Hepatocyte (in vitro differentiated cells): ENCODE data around the gene PKN2. TPM values are rescaled to one million over a fixed set of nuclear protein-coding genes. Genes with fewer than 3 reads are reported as not detected.
"Not testable (repeated sequence)": the region's sequence is repeated elsewhere in the genome, so short reads cannot be mapped to it uniquely, and the experiment has no call there.

Source experiments
- DNase-seq: peaks from one replicate; pipeline ENCODE4 v3.0.0-alpha.2; 2016; ENCODE audit warnings: low spot score
- H2AFZ ChIP-seq: fragments of 200-600 bp; sonication (generic); 2 replicates; pipeline ENCODE4 v1.6.0; 2016; ENCODE audit warnings: antibody characterized with exemption, mild to moderate bottlenecking
- H3K27ac ChIP-seq: fragments of 200-600 bp; sonication (generic); 2 replicates; pipeline ENCODE4 v1.5.1; 2016; ENCODE audit warnings: mild to moderate bottlenecking
- H3K27me3 ChIP-seq: fragments of 200-600 bp; sonication (generic); 2 replicates; pipeline ENCODE4 v1.6.1; 2016
- H3K36me3 ChIP-seq: fragments of 200-600 bp; sonication (generic); replicated peaks from 2 replicates; pipeline ENCODE4 v1.5.1; 2016; ENCODE audit warnings: low read depth; ENCODE audit not compliant: insufficient read depth
- H3K4me1 ChIP-seq: fragments of 200-600 bp; sonication (generic); 2 replicates; pipeline ENCODE4 v1.5.1; 2016; ENCODE audit warnings: mild to moderate bottlenecking, moderate library complexity; ENCODE audit not compliant: insufficient read depth
- H3K4me2 ChIP-seq: fragments of 200-600 bp; sonication (generic); 2 replicates; pipeline ENCODE4 v1.6.0; 2016
- H3K4me3 ChIP-seq: fragments of 200-600 bp; sonication (generic); 2 replicates; pipeline ENCODE4 v1.5.1; 2016; ENCODE audit warnings: mild to moderate bottlenecking
- H3K79me2 ChIP-seq: fragments of 200-600 bp; sonication (generic); 2 replicates; pipeline ENCODE4 v1.6.0; 2017; ENCODE audit warnings: mild to moderate bottlenecking
- H3K9me2 ChIP-seq: fragments of 200-600 bp; sonication (generic); replicated peaks from 2 replicates; pipeline ENCODE4 v1.6.0; 2017; ENCODE audit warnings: mild to moderate bottlenecking; ENCODE audit not compliant: insufficient read depth
- H3K9me3 ChIP-seq: fragments of 200-600 bp; sonication (generic); 2 replicates; pipeline ENCODE4 v1.5.1; 2016; ENCODE audit warnings: low read depth, mild to moderate bottlenecking
- H4K20me1 ChIP-seq: fragments of 200-600 bp; sonication (generic); 2 replicates; pipeline ENCODE4 v1.6.0; 2016; ENCODE audit warnings: mild to moderate bottlenecking; ENCODE audit not compliant: insufficient read depth, poor library complexity, severe bottlenecking
- CTCF ChIP-seq: fragments of 200-600 bp; sonication (generic); IDR thresholded peaks from 2 replicates; pipeline ENCODE4 v1.5.1; 2016; ENCODE audit warnings: antibody characterized with exemption, mild to moderate bottlenecking; ENCODE audit not compliant: poor library complexity
- EZH2 ChIP-seq: fragments of 200-600 bp; sonication (generic); IDR thresholded peaks from 2 replicates; pipeline ENCODE4 v1.6.1; 2016; ENCODE audit warnings: antibody characterized with exemption, mild to moderate bottlenecking, borderline replicate concordance
- EZH2phosphoT487 ChIP-seq: fragments of 200-600 bp; sonication (generic); IDR thresholded peaks from one replicate; pipeline ENCODE4 v1.6.1; 2018; ENCODE audit warnings: antibody characterized with exemption, mild to moderate bottlenecking, low read depth, moderate library complexity; ENCODE audit not compliant: unreplicated experiment, severe bottlenecking
- WGBS: methylation state at CpG from one replicate; pipeline ENCODE4 v1.1.6; 2016; ENCODE audit warnings: low lambda C conversion rate; ENCODE audit errors: missing lambda C conversion rate; 5-methylcytosine and 5-hydroxymethylcytosine counted together
- polyA plus RNA-seq: library from polyadenylated mRNA; unstranded; fragments of >200 nt; fragmentation: Nextera tagmentation; extraction: Ambion mirVana; gene quantifications from 2 replicates; pipeline ENCODE4 v1.2.1, GENCODE V29; 2016
- total RNA-seq: library from RNA; depleted of rRNA; stranded (reverse); fragments of >200 nt; gene quantifications from 2 replicates; pipeline ENCODE4 v1.2.3, GENCODE V29; 2014

PKN2 gene
- total and polyA plus RNA-seq, 2 experiments from 2014 or later = 16.4 to 54.0 TPM

GRCh38 chr1:88847643-88848042, 163.6 kb downstream of the PKN2 start:
- Histone ChIP-seq H3K4me2 (no peak overlapping the region), H2AFZ (no peak overlapping the region), H3K9me3 (no peaks in the 10 kb centered on the region), H3K36me3 (no peaks in the 10 kb centered on the region), H4K20me1 (no peaks in the 10 kb centered on the region), H3K27me3 (no peaks in the 10 kb centered on the region), H3K4me3 (no peak overlapping the region), H3K4me1 (no peaks in the 10 kb centered on the region), H3K27ac (no peak overlapping the region), H3K79me2 (no peaks in the 10 kb centered on the region), H3K9me2 (no peaks in the 10 kb centered on the region)
- 18% methylated on average over 1 of the region's 1 CpG for WGBS
- no peak for TF ChIP-seq CTCF
- no peak for TF ChIP-seq EZH2
- TF ChIP-seq EZH2phosphoT487 = no peak
- no peak for DNase-seq

GRCh38 chr1:88851303-88852063, 167.4 kb downstream of the PKN2 start:
- TF ChIP-seq EZH2phosphoT487 (no peak), EZH2 (no peak), CTCF (no peak)
- no peaks in the 10 kb centered on the region for H3K27me3 ChIP-seq
- H2AFZ ChIP-seq = no peak overlapping the region
- H3K36me3 ChIP-seq = no peaks in the 10 kb centered on the region
- H3K4me3 ChIP-seq = no peak overlapping the region
- DNase-seq = no peak
- no peaks in the 10 kb centered on the region for H4K20me1 ChIP-seq
- H3K9me2 ChIP-seq = no peaks in the 10 kb centered on the region
- H3K4me2 ChIP-seq = no peak overlapping the region
- 96% methylated on average over 6 of the region's 6 CpGs for WGBS
- H3K79me2 ChIP-seq = no peaks in the 10 kb centered on the region
- H3K4me1 ChIP-seq = no peaks in the 10 kb centered on the region
- H3K27ac ChIP-seq = no peak overlapping the region
- H3K9me3 ChIP-seq = no peaks in the 10 kb centered on the region

GRCh38 chr1:88867743-88868521, 183.9 kb downstream of the PKN2 start:
- peaks cover 9% of the 10 kb centered on the region for H4K20me1 ChIP-seq
- no peak overlapping the region for H3K27ac ChIP-seq
- no peaks in the 10 kb centered on the region for H3K36me3 ChIP-seq
- WGBS = 92% methylated on average over 6 of the region's 6 CpGs
- H3K9me3 ChIP-seq = no peaks in the 10 kb centered on the region
- TF ChIP-seq EZH2phosphoT487 (no peak), EZH2 (no peak), CTCF (no peak)
- DNase-seq = no peak
- H3K4me1 ChIP-seq = no peaks in the 10 kb centered on the region
- peaks cover 90% of the 10 kb centered on the region for H3K79me2 ChIP-seq
- no peaks in the 10 kb centered on the region for H3K9me2 ChIP-seq
- H3K4me2 ChIP-seq = no peak overlapping the region
- no peak overlapping the region for H3K4me3 ChIP-seq
- H3K27me3 ChIP-seq = no peaks in the 10 kb centered on the region
- H2AFZ ChIP-seq = no peak overlapping the region

- H3K27me3 ChIP-seq, H3K4me2 ChIP-seq, H3K4me1 ChIP-seq, H3K36me3 ChIP-seq, H4K20me1 ChIP-seq, H3K4me3 ChIP-seq, DNase-seq, H3K9me2 ChIP-seq, H2AFZ ChIP-seq, H3K27ac ChIP-seq, H3K9me3 ChIP-seq: not testable (repeated sequence)
- peaks cover 88% of the 10 kb centered on the region for H3K79me2 ChIP-seq
- 98% methylated on average over 14 of the region's 14 CpGs for WGBS
These were observed 185.6 kb downstream of the PKN2 start for GRCh38 chr1:88869644-88870043.
